22Rv1 (cell line): ENCODE results near the gene NXPE4.

Experiments used
- ZFX ChIP-seq: fragments of 450-650 bp; IDR thresholded peaks from 2 replicates; pipeline ENCODE4 v1.6.1; 2017; ENCODE audit warnings: antibody characterized with exemption, borderline replicate concordance
- TF ChIP-seq, protein P1 (sequence below): fragments of 450-650 bp; IDR thresholded peaks from 2 replicates; pipeline ENCODE4 v1.5.1; 2017; ENCODE audit warnings: mild to moderate bottlenecking

DNA sequence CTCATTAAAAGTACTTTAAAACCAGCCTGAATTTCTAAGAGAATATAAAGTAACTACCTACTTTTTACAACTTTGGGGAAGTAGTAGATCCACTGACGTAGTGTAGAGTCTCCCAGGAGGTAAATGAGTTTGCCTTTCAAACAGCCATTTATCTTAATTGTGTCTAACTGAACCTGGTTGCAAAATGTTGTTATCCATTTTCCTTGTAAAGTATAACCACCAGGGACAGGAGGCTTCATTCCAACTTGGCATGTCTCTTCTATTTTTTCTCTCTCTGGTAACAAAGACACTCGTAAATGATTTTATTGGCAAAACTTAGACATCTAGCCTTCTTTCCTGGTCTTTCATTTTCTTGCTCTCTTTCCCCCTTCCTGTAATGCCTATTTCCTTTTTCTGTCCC, 72.8 kb downstream of the NXPE4 start:
- TF ChIP-seq, protein P1, sequence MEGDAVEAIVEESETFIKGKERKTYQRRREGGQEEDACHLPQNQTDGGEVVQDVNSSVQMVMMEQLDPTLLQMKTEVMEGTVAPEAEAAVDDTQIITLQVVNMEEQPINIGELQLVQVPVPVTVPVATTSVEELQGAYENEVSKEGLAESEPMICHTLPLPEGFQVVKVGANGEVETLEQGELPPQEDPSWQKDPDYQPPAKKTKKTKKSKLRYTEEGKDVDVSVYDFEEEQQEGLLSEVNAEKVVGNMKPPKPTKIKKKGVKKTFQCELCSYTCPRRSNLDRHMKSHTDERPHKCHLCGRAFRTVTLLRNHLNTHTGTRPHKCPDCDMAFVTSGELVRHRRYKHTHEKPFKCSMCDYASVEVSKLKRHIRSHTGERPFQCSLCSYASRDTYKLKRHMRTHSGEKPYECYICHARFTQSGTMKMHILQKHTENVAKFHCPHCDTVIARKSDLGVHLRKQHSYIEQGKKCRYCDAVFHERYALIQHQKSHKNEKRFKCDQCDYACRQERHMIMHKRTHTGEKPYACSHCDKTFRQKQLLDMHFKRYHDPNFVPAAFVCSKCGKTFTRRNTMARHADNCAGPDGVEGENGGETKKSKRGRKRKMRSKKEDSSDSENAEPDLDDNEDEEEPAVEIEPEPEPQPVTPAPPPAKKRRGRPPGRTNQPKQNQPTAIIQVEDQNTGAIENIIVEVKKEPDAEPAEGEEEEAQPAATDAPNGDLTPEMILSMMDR: no peak
- TF ChIP-seq ZFX: no peak
